HCT116 (cell line): ENCODE results near the gene GSTO2.

Experiments
- CBX3 ChIP-seq: IDR thresholded peaks from 2 replicates; pipeline ENCODE4 v1.6.1; 2012; ENCODE audit warnings: low read depth
- ELF1 ChIP-seq: IDR thresholded peaks from 2 replicates; pipeline ENCODE4 v1.6.1; 2012; ENCODE audit warnings: low read depth, borderline replicate concordance
- EZH2 ChIP-seq: fragments of 200-600 bp; sonication (generic); IDR thresholded peaks from 2 replicates; pipeline ENCODE4 v1.6.1; 2017; ENCODE audit warnings: antibody characterized with exemption, mixed run types
- EZH2phosphoT487 ChIP-seq: fragments of 200-600 bp; IDR thresholded peaks from 2 replicates; pipeline ENCODE4 v1.6.1; 2018; ENCODE audit warnings: antibody characterized with exemption, borderline replicate concordance
- POLR2A ChIP-seq: IDR thresholded peaks from 2 replicates; pipeline ENCODE4 v1.7.0; 2011; ENCODE audit warnings: borderline replicate concordance; ENCODE audit not compliant: insufficient read depth, insufficient read length; ENCODE audit errors: extremely low read depth
- POLR2AphosphoS5 ChIP-seq: IDR thresholded peaks from 2 replicates; pipeline ENCODE4 v1.6.1; 2011; ENCODE audit warnings: mild to moderate bottlenecking, low read depth, low read length, moderate library complexity
- RAD21 ChIP-seq: IDR thresholded peaks from 2 replicates; pipeline ENCODE4 v1.6.1; 2012; ENCODE audit warnings: low read depth, mild to moderate bottlenecking
- YY1 ChIP-seq: IDR thresholded peaks from 2 replicates; pipeline ENCODE4 v1.6.1; 2011; ENCODE audit warnings: low read length, low read depth, moderate library complexity, mild to moderate bottlenecking; ENCODE audit not compliant: insufficient replicate concordance; ENCODE audit errors: extremely low read depth
- ZFX ChIP-seq: fragments of 450-650 bp; IDR thresholded peaks from 2 replicates; pipeline ENCODE4 v1.6.1; 2017
- TF ChIP-seq, protein P1 (sequence below), 3 experiments: fragments of 200-600 bp in 1 of 3; sonication (generic) in 1 of 3; IDR thresholded peaks in 2 of 3; conservative IDR thresholded peaks in 1 of 3; 2 replicates each; pipeline ENCODE4 v1.5.1; 2012 to 2017; ENCODE audit warnings: low read depth in 2 of 3, low read length in 2 of 3, antibody characterized with exemption in 1 of 3, borderline replicate concordance in 1 of 3, control low read depth in 1 of 3, mild to moderate bottlenecking in 1 of 3, mixed read lengths in 1 of 3, mixed run types in 1 of 3, moderate library complexity in 1 of 3; ENCODE audit not compliant: insufficient read depth in 1 of 3
- TF ChIP-seq, protein P2 (sequence below): IDR thresholded peaks from 2 replicates; pipeline ENCODE4 v1.6.1; 2012; ENCODE audit warnings: low read depth
- TF ChIP-seq, protein P3 (sequence below): IDR thresholded peaks from 2 replicates; pipeline ENCODE4 v1.6.1; 2012

DNA sequence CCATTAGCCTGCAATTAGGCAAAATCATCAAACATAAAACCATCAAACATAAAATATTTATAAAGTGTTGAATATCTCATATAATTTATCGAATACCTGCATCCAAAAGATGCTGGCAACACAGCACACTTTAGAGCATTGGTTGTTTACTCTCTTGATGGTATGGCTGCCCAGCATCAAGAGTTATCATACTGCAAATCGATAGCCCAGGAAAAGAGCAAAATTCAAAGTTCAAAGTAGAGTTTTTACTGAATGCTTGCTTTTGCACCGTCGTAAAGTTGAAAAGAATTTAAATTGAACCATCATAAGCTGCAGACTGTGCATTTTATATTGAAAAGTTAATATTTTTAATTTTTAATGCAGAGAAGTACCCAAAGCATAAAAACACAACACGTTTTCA lies 4.2 kb upstream of the GSTO2 start:
- TF ChIP-seq, protein P1, sequence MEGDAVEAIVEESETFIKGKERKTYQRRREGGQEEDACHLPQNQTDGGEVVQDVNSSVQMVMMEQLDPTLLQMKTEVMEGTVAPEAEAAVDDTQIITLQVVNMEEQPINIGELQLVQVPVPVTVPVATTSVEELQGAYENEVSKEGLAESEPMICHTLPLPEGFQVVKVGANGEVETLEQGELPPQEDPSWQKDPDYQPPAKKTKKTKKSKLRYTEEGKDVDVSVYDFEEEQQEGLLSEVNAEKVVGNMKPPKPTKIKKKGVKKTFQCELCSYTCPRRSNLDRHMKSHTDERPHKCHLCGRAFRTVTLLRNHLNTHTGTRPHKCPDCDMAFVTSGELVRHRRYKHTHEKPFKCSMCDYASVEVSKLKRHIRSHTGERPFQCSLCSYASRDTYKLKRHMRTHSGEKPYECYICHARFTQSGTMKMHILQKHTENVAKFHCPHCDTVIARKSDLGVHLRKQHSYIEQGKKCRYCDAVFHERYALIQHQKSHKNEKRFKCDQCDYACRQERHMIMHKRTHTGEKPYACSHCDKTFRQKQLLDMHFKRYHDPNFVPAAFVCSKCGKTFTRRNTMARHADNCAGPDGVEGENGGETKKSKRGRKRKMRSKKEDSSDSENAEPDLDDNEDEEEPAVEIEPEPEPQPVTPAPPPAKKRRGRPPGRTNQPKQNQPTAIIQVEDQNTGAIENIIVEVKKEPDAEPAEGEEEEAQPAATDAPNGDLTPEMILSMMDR (IDR thresholded peaks at IDR 0.05 in 2 of 3, conservative IDR thresholded peaks at IDR 0.05 in 1 of 3; ENCODE audit: borderline replicate concordance in 1 of 3, insufficient read depth in 1 of 3, low read depth in 2 of 3, low read length in 2 of 3): no peak
- TF ChIP-seq CBX3: no peak
- TF ChIP-seq EZH2: no peak
- TF ChIP-seq RAD21: no peak
- no peak for TF ChIP-seq POLR2A
- TF ChIP-seq POLR2AphosphoS5: no peak
- TF ChIP-seq, protein P2, sequence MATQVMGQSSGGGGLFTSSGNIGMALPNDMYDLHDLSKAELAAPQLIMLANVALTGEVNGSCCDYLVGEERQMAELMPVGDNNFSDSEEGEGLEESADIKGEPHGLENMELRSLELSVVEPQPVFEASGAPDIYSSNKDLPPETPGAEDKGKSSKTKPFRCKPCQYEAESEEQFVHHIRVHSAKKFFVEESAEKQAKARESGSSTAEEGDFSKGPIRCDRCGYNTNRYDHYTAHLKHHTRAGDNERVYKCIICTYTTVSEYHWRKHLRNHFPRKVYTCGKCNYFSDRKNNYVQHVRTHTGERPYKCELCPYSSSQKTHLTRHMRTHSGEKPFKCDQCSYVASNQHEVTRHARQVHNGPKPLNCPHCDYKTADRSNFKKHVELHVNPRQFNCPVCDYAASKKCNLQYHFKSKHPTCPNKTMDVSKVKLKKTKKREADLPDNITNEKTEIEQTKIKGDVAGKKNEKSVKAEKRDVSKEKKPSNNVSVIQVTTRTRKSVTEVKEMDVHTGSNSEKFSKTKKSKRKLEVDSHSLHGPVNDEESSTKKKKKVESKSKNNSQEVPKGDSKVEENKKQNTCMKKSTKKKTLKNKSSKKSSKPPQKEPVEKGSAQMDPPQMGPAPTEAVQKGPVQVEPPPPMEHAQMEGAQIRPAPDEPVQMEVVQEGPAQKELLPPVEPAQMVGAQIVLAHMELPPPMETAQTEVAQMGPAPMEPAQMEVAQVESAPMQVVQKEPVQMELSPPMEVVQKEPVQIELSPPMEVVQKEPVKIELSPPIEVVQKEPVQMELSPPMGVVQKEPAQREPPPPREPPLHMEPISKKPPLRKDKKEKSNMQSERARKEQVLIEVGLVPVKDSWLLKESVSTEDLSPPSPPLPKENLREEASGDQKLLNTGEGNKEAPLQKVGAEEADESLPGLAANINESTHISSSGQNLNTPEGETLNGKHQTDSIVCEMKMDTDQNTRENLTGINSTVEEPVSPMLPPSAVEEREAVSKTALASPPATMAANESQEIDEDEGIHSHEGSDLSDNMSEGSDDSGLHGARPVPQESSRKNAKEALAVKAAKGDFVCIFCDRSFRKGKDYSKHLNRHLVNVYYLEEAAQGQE: no peak
- TF ChIP-seq ELF1: no peak
- no peak for TF ChIP-seq YY1
- TF ChIP-seq, protein P3, sequence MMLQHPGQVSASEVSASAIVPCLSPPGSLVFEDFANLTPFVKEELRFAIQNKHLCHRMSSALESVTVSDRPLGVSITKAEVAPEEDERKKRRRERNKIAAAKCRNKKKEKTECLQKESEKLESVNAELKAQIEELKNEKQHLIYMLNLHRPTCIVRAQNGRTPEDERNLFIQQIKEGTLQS: no peak
- TF ChIP-seq EZH2phosphoT487: no peak
- no peak for TF ChIP-seq ZFX
